AG09319 (cell line): ENCODE data around the gene CDC27.

ENCODE experiments used
- DNase-seq: peaks from one replicate; pipeline ENCODE4 v3.0.0-alpha.2; 2010; ENCODE audit warnings: low read depth; ENCODE audit errors: extremely low read depth
- CTCF ChIP-seq: IDR thresholded peaks from 2 replicates; pipeline ENCODE4 v1.5.1; 2011; ENCODE audit warnings: low read depth, mild to moderate bottlenecking, inconsistent platforms, low read length, moderate library complexity

CDC27 gene

DNA sequence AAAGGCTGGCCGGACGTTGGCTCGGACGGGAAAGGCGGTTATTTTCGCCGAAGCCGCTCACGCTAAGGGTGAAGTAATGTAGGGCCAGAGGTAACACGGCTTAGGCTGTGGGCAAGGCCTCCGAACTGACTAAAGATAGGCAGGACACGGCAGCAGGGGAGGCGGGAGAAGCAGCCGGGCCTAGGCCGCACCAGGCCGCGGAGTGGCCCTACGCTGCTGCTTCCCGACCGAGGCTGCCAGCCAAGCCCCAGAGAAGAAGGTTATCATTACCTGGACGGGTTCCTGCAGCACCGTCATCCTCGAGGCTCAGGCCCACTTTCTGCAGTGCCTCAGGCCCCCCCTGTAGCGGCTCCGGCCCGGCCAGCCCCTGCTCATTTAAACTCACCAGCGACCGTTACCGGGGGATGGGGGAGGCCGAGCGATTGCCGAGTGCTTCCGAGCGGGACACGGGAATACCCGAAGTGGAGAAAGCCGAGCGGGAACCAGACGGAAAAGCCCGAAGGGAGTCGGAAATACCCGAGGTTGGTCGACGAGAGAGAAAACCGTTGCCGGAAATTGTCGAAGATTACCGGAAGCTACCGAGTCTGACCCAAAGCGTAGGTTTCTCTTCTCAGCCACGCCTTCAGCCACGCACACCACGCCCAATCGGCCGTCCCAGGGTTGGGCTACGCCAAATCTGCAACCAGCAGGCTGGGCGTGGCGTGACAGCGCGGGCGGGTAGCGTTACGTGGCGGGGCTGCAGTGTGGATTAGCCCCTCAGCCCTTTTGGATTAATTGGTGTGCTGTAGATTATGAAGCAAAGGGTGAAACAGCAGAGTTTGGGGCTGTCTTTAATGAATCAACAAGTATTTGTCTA, at the start of gene CDC27:
CDC27 (minus strand) TSS at position 420 of the 856 bp plus-strand sequence; CDS start at position 297, 123 bp downstream.
- TF ChIP-seq CTCF, result no peak
- DNase-seq, result peak; percentile 94

DNA sequence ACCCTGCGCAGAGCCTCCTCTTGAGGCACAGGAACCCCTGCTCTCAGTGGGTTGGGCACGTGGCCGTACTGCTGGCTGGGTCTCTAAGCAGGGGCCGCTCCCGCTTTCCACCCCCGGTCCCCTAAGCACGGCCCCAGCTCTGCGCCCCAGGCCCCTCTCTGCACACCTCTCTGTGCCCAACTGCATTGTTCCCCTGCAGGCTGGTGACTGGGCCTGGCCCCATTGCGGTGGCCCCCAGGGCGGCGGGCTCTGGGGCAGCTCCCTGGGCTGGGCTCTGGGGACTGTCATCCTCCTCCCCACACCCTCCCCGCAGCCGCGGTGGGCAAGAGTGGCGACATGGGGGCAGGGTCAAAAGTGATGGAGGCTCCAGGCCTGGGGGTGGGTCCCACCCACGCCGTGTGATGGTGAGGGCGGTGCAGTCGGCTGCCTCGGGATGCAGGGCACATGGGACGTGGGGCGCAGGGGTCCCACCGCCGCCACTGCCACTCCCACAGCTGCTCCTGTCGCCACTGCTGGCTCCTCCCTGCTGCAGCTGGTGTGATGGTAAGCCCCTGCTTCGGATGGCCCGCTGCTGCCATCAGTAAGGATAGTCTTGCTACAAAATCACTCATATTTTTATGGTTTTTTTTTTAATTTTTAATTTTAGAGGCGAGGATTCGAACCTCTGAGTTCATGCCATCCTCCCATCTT, 49.4 kb upstream of the CDC27 start:
- no peak for DNase-seq
- no peak for TF ChIP-seq CTCF

DNA sequence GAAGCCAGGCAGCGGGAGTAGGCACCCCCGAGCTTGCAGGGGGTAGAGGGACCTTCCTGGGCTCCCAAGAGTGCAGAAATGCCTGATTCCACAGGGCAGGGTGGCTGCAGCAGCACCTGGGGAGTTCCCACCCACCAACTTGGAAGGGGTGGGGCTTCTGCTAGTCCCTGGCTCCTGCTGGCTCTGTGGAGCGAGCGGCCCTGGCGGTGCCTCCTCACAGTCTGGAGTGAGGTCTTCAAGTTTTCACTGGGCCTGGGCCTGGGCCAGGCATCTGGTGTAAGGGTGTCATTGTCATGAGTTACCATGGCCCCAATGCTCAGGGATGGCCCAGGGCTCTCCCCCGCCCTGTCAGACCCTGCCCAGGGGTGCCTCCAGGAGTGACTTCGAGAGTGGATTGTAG, 48.7 kb upstream of the CDC27 start:
- no peak for DNase-seq
- no peak for TF ChIP-seq CTCF

- DNase-seq, result no peak
- no peak for TF ChIP-seq CTCF
Observed at GRCh38 chr17:47235923-47236322, 46.8 kb upstream of the CDC27 start.

- DNase-seq, result no peak
- no peak for TF ChIP-seq CTCF
Observed at GRCh38 chr17:47235506-47235905, 46.4 kb upstream of the CDC27 start.

DNA sequence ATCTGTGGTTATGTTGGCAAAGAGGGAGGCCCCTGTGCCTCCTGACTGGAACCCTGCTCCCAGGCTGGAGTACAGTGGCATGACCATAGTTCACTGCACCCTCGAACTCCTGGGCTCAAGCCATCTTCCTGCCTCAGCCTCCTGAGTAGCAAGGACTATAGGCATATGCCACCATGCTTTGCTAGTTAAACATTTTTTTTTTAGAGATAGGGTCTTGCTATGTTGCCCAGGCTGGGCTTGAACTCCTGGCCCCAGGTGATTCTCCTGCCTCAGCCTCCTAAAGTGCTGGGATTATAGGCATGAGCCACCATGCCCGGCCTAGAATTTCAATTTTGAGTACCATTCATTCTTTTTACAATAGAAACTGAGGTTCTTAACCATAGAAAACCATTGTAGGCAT, 43.4 kb upstream of the CDC27 start:
- TF ChIP-seq CTCF, result no peak

GRCh38 chr17:47231866-47232265, 42.8 kb upstream of the CDC27 start:
- no peak for DNase-seq
- no peak for TF ChIP-seq CTCF

More for the DNA sequence above, 43.4 kb upstream of the CDC27 start:
- DNase-seq, result no peak
